HG02588 (cell line): ENCODE measurements around the gene IL1RN.

Experiments
- ATAC-seq: cut with Tn5 transposase; IDR thresholded peaks from one replicate; pipeline ENCODE4 v1.9.1; 2021; ENCODE audit warnings: mild to moderate bottlenecking, moderate library complexity; ENCODE audit not compliant: unreplicated experiment

Gene IL1RN

DNA sequence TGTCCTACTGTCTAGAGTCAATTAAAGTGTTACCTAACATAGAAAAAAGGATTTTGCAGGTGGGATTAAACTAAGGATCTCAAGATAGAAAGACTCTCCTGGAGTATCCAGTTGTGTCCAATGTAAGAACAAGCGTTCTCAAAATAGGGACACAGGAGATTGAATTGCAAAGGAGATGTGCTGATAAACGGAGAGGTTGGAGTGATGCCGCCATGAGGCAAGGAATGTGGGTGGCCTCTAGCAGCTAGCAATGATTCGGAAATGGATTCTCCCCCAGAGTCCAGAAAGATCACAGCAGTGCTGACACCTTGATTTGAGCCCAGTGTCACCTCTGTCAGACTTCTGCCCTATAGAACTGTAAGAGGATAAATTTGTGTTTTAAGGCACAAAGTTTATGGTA, 24.1 kb upstream of the IL1RN start:
- no peak for ATAC-seq

DNA sequence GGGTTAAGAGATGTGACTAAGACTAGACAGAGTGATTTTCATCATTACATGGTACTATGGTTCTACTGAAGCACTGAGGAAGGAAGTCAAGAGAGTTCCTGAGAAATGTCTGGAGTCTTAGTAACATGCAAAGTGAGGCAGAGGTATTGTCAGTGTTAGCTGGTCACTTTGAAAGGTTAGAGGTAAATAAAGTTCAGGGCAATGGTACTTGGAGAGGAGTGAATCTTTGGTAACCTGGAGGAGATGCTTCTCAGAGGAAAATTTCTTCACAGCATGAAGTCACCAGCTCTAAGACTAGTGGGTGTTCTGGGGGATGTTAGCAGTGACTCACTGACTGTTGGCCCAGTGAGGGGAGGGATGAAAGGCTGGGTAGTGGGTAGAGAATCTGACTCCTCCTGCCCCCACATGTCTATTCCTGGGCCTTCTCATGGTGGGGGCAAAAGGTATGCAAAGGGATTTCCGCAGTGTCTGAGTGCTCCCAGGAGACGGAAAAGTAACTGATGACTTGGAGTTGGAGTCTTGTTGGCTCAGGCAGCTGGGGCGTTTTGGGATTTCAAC, 23.3 kb upstream of the IL1RN start:
- ATAC-seq, result no peak

DNA sequence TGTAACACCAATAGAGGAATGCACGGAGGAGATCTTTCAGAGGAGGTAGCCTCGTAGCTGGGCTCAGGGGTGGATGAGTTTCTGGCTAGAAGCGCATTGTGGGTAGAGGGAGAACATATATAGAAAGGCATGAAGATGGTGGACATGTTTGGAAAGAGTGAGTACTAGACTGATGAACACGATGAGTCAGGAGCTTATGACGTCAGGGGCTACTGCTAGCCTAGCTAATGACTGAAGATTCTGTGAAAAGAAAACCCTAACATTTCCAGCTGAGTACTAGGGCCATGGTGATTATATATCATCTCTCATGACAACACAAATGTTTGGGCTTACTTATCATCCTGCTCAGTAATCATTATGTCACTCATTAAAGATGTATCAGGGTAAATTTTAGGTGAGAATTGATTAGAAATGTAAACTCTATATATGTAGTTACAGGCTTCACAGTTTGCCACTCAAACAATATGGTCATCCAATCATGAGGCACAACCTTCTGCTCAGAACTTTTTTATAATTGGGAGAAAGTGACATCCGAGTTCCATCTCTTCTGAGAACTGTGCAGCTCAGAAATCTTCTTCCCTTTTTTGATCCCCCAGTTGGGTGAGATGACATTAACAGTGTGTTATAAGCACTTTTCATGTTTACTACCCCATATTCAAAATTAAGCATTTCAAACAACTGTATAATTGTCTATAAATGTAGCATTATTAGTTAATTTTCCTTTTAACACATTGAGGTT, 22.2 kb upstream of the IL1RN start:
- ATAC-seq, result no peak

DNA sequence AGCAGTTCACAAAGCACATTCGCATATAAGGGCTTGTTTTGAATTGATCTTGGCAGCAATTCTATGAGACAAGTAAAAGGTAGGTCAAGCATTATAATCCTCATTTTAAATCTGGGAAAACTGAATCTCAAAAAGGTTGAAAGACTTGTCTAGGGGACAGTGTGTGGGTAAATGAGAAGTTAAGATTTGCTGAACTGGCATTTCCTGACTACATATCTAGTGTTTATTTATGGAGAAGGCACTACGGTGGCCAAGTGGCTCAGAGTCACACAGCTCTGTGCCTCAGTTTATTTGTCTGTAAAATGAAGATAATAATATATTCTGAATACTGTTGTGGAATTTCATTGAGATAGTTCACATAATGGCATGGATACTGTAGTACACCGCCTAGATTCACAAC, 16.3 kb upstream of the IL1RN start:
- ATAC-seq, result no peak

DNA sequence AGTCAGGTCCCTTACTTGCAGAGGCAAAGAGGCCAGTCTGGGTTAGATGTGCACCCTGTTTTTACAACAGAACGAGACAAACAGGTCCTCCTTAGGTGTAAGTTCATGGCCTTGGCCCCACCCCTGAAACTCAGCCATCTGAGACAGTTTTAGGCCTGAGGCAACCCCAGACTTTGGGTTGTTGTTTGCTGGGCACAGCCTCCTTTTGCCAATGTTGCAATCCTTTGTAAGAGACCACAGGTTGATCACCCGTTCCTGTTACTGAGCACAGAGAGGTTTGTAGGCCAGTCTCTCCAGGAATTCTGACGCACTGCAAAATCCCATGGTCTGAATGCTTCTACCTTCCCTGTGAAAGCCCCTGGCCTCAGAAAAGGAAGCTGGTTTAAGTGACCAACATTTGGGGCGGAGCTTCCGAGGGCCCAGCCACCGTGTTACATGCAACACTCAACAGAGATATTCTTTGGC, 15.5 kb upstream of the IL1RN start:
- no peak for ATAC-seq

DNA sequence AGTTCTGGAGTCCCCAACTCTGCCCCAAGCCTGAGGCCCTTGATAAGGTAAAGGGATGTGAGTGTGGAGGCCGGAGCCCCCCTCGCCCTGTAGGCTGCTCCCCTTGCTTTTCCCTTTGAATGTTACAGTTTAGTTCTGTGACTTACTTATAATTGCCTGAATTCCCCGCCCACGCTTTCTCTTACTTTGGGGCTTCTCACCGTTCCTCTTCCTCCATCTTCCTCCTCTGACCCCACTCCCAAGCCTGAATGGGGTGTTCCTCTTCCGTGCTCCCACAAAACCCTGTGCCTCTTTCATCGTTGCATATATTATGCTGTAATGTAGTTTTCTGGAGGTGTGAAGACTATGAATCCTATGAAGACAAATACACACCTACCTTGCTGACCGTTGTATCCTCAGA, 15.0 kb upstream of the IL1RN start:
- no peak for ATAC-seq

DNA sequence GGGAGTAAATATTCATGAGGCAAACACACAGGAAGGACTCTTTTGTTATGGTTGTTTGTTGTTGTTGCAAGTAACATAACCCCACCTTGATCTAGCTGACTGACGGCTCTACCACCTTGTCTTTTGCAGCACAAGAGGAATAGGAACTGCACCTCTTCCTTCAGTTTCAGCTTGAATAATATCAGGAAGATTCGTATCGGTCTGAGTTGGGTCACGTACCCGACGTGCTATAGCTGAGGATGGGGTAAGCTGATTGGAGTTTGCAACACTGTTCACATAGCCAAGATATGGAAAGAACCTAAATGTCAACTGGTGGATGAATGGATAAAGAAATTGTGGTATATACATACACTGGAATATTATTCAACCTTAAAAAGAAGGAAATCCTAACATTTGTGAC, 14.5 kb upstream of the IL1RN start:
- ATAC-seq, result no peak

DNA sequence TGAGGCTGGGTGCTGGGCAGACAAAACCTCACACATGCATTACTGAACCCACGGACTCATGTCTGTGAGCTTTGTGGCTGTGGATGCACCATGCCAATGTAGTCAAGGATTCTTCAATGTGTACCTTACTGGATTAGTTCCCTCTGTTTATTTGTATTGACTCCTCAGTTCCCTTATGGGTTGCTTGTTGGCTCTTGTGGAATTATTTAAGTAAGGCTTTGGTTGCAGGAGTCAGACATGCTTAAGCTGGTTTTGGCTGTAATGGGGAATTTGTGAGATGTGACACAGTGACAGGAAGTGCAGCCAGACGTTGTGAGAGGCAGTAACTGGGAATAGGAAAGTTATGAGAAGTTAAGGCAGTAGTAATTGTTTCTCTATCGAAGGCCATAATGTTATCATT, 13.6 kb upstream of the IL1RN start:
- no peak for ATAC-seq

DNA sequence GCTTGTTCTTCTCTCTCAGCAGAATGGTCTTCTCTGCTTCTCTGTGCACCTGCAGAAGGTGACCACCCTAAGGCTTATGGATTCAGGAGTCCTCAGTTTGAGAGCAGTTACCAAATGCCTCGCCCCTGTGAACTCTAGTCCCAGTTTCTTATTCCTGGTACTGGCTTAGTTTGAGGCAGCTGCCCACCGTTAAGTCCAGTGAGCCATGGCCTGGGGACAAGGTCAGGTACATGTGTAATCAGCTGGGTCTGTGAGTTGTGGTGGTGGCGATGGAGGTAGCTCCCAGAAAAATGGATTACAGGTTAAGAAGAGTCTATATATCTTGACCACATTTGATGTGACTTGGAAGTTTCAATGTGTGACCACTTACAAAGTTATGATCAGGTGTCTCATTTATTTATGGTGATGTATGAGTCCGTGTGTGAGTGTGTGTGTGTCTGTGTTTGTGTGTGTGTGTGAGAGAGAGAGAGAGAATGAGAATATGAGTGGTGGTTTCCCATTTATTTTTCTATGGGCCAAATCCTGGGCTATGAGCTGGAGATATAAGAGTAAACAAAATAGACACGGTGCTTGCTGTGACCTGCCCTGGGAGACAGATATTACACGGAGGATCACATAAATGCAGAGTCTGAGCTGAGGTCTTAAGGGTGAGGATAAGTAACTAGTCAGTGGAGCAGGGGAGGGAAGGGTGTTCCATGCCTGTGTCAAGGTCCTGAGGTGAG, 13.0 kb upstream of the IL1RN start:
- no peak for ATAC-seq

DNA sequence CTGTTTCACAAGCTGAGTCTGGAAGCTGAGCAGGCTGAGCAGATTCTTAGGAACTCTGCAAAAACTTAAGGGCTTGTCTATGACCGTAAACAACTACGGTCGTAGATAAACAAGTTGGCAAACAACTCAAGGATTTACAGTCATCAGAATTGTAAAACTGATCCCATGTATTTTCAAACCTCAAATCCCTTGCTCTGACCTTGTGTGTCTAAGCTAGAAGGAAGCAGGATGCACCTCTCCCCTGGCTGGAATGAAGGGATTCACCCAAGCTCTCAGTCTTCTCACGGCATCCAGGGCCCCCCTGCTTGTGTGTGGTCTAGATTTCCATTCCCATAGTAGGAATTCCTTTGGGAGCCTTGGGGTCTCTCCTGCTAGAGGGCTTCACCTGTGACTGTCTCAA, 12.4 kb upstream of the IL1RN start:
- no peak for ATAC-seq

DNA sequence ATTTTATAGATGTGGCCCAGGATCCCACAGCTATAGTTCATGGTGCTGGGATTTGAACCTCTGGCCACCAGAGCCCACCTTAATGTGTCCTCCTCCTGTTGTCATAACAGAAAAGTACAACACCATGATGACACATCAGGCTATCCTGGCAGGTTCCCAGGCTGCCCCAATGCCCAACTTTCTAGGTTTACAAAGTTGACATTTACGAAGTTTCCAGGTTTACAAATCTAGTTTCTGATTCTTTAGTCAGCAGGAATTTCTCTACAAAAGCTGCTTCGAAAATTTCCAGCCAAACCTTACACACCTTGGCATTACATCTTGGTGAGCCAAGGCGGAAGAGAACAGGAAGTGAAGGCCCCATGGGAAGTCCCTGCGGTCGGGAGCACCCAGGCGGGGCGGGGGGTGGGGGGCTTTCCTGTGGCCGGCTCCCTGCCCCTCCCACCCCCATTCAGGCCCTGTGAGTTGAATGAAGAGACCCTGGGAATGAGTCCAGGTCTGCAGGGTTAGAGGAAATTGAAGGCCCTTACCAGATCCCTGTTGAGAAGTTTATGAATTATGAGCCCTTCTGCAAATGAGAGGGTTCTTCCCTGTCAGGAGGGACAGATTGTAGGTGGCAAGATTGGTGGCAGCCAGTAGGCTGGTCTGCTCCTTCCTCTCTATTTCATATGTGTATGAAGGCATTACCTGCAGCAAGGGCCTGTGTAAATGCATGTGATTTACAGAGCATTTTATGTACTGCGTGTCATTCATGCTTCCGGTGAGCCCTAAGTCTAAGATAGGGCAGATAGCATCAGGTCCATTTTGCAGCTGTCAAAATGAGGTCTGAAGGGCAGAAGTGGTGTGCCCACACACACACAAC, 11.1 kb upstream of the IL1RN start:
- ATAC-seq, result peak; percentile 52

DNA sequence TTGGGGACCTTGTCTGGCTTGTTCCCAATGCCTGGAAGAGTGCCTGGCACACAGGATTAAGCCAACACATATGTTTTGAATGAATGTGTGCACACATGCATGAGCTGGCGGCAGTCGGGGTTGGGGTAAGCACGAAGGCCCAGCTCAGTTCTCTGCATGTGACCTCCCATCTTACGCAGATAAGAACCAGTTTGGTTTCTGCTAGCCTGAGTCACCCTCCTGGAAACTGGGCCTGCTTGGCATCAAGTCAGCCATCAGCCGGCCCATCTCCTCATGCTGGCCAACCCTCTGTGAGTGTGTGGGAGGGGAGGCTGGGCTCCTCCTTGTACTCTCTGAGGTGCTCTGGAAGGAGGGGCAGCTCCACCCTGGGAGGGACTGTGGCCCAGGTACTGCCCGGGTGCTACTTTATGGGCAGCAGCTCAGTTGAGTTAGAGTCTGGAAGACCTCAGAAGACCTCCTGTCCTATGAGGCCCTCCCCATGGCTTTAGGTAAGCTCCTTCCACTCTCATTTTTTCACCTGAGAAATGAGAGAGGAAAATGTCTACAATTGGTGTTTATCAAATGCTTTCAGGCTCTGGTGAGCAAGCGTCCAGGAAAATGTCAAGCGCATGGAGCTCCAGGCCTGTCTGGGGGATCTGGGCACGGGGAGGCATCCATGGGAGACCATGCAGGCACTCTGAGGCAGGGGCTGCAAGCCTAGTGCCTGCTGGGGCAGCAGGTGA, 9.7 kb upstream of the IL1RN start:
- no peak for ATAC-seq

DNA sequence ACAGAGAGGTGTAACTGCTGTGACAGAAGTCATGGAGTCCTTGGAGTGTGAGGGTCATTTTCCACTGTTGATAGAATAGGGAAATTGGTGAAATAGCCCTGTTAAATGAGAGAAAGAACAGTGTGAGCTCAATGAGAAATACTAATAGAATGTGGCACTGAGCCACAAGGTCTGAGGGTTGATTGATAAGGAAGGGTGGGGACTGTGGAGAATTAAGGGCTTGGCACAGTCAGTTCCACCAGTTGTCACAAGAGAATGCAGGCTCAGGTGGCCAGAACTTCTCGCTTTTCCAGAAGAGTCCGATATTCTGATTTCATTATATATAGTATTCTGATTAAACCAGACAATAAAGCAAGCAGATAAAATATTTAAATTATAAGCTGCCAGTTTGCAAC, 9.1 kb upstream of the IL1RN start:
- ATAC-seq, result no peak

DNA sequence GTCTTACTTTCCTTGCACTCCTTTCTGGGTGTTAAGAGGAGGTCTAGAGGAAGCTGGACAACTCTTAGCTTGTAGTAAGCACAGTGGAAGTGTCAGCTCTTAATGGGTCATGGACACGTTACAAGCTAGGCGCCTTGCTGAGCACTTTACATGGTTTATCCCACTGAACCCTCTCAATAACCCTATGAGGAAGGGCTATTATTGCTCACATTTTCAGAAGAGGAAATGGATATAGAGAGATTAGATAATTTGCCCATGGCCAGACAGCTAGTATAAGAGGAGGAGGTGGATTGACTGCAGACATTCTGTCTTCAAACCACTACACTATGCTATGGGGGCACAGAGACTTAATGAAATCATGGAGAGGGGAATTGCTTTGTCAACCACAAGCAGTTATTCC, 8.3 kb upstream of the IL1RN start:
- no peak for ATAC-seq

DNA sequence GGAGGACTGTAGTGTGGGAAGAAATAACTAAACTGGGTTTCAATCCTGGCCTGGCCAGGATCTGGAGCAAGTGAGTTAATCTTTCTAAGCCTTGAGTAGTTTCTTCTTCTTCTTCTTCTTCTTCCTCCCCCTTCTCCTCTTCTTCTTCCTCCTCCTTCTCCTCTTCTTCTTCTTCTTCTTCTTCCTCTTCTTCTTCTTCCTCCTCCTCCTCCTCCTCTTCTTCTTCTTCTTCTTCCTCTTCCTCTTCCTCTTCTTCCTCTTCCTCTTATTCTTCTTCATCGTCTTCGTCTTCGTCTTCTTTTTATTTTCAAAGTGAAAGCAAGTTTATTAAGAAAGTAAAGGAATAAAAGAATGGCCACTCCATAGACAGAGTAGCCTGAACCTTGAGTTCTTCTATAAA, 6.5 kb upstream of the IL1RN start:
- no peak for ATAC-seq

DNA sequence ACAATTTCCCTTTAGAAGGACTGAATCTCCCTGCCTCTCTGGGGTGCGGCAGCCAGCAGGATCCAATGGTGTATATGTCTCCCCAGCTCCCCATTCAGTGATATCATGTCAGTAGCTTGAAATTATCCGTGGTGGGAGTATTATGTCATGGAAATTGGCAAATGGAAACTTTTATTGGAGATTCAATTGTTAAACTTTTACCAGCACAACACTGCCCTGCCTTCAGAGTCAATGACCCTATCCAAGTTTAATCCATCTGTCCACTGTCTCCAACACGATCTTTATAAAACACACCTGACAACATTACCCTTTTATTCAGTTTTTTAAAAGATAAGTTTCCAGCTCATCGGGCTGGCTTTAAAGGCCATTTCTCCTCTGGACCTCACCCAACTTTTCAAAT, 5.0 kb upstream of the IL1RN start:
- no peak for ATAC-seq

DNA sequence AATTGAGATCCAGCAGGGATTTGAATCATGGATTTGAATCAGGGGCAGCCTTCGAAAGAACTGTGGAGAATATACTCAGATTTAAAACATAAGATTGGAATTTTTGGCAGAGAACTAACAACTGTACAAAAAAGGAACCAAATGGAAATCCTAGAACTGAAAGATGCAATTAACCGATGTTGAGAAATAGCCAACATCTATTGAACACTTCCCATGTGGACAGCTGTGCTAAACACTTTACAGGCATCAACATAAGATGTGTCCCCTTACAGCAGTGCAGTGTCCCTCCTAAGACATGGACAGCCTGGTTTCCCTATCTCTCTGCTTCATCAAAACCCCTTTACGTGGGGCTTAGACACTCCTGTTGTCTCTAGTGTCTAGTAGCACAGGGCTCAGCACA, 3.7 kb upstream of the IL1RN start:
- ATAC-seq, result no peak

DNA sequence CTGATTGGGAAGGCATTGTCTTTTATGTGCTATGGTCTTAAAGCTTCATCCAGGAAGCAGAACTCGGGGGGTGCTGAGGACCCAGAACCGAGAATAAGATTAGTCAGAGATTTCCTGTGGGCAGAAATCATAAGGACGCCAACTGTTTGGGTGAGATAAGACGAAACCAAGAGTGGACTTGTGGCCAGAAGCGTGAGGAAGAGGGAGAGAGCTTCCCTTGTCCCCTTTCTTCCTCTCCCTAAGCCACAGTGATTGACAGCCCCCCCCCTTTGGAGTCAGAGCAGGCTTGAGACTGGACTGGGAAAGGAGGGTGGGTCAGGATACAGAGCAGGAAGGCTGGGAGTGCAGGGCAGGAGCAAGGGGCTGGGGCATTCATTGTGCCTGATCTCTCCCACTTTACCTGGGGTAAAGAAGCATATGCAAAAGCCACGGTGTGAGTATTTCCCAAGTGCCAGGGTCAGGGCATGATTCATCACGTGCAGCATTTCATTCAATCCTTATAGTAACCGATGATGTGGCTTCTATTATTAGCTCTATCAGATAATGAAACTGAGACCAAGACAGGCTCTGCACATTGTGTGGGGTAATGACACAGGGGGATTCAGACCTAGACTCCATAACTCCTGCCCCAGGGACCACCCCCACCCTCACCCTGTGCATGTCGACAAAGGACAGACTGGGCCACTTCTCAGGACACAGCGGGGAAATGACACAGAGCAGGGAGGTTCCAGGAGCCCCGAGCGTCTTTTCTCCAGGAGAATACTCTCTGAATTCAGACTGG, 3.0 kb upstream of the IL1RN start:
- no peak for ATAC-seq

DNA sequence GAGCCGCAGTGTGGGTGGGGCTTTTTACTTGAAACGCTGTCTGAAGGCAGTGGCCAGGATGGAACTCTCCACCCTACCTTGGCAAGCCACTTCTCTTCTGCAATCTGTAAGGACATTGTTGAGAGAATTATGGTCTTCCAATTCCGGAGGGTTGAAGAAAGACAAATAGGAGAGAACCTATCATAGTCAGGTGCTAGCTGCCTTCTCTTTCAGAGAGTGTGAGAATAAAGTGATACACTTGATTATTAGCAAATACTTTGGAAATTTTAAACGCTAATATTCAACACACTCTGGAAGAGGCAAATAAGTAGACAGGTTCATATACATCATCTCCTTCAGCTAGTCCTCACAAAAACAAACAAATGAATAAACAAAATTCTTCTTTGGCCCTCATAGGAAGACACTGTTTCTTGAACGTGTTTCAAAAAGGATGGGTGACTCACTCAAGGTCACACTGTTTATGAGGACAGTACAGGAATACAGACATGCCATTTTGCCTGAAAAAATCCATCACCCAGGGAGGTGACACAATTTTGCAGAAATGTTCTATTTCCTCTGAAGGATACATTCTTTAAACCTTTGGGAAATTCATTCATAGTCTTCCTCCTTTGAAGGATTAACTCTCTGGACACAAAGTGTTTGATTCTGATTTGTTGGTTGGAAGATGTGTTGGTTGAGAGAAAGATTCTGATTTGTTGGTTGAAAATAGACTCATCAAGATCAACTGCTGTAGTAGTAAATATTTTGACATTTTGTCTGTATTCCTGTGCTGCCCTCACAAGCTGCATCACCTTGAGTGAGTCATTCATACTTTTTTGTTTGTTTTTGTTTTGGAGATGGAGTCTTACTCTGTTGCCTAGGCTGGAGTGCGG, 2.2 kb upstream of the IL1RN start:
- no peak for ATAC-seq
